Colon (tissue), 2 donors: ENCODE results near the gene MAP7D1.
"Not testable (repeated sequence)": the region's sequence is repeated elsewhere in the genome, so short reads cannot be mapped to it uniquely, and the experiment has no call there.

ENCODE experiments used
- FAIRE-seq: peaks from 2 replicates; lab custom pipeline; 2012; peaks lifted over from hg19 to GRCh38; lab: Jason Lieb, UNC
- donor health status: control.
- donor health status: control.

Gene MAP7D1

GRCh38 chr1:36168514-36168913, 12.6 kb downstream of the MAP7D1 start:
- FAIRE-seq, result no peak

- no peak for FAIRE-seq
These were observed 14.9 kb downstream of the MAP7D1 start for GRCh38 chr1:36170643-36171412.

GRCh38 chr1:36172017-36172747, 16.2 kb downstream of the MAP7D1 start:
- no peak for FAIRE-seq

GRCh38 chr1:36172983-36173382, 17.0 kb downstream of the MAP7D1 start:
- no peak for FAIRE-seq

- no peak for FAIRE-seq
These were observed 18.8 kb downstream of the MAP7D1 start for GRCh38 chr1:36174713-36175112.

GRCh38 chr1:36175137-36176095, 19.5 kb downstream of the MAP7D1 start:
- FAIRE-seq, result no peak

GRCh38 chr1:36176106-36176949, 20.4 kb downstream of the MAP7D1 start:
- FAIRE-seq, result no peak

- no peak for FAIRE-seq
These were observed 21.9 kb downstream of the MAP7D1 start for GRCh38 chr1:36177589-36178431.

- no peak for FAIRE-seq
These were observed 22.7 kb downstream of the MAP7D1 start for GRCh38 chr1:36178471-36179219.

GRCh38 chr1:36179220-36179600, 23.2 kb downstream of the MAP7D1 start:
- FAIRE-seq, result no peak

GRCh38 chr1:36182734-36183133, 26.8 kb downstream of the MAP7D1 start:
- no peak for FAIRE-seq

GRCh38 chr1:36183309-36183856, 27.4 kb downstream of the MAP7D1 start:
- FAIRE-seq, result no peak

- no peak for FAIRE-seq
These were observed 32.0 kb downstream of the MAP7D1 start for GRCh38 chr1:36187800-36188593.

- FAIRE-seq, result not testable (repeated sequence)
These were observed 40.8 kb downstream of the MAP7D1 start for GRCh38 chr1:36196805-36197204.

- FAIRE-seq, result no peak
These were observed 42.7 kb downstream of the MAP7D1 start for GRCh38 chr1:36198641-36199040.

GRCh38 chr1:36199934-36200741, 44.2 kb downstream of the MAP7D1 start:
- no peak for FAIRE-seq

- no peak for FAIRE-seq
These were observed 47.1 kb downstream of the MAP7D1 start for GRCh38 chr1:36203027-36203553.
